Measurements from ENCODE around the gene CCDC27. TPM values are rescaled to one million over a fixed set of nuclear protein-coding genes. Genes with fewer than 3 reads are reported as not detected.

The CCDC27 gene
- total and polyA plus RNA-seq, 2 of the 13 experiments (the other 11 are each of a cell fraction or from before 2014, with no cell fraction given) = not detected

GRCh38 chr1:3773572-3774275, 21.5 kb downstream of the CCDC27 start:
- CTCF ChIA-PET (ENCODE audit: low intra/inter-chr PET ratio, low total read pairs) = no interaction called here
- in situ Hi-C loops (cut with HindIII; ENCODE audit: extremely low pct_ligation_motif_present, low pct_unique_long_range_greater_than_20kb) (no loop called here), intact Hi-C loops (cut with micrococcal nuclease; ENCODE audit: unreplicated experiment) (loop anchor here (10.0 kb wide), 1 partner anchor 131 kb away; the partner anchor contains the start of gene C1orf174)
- Histone ChIP-seq H3K27me3 (ENCODE audit: control insufficient read depth in 1 of 2, insufficient read depth in 2 of 2, low read length in 2 of 2) (no peaks in the 10 kb centered on the region), H4K20me1 (ENCODE audit: insufficient read depth, low read length) (no peaks in the 10 kb centered on the region), H3K4me1 (ENCODE audit: insufficient read depth, low read length) (peaks cover 63% of the 10 kb centered on the region), H3K9me3 (ENCODE audit: low read length) (no peaks in the 10 kb centered on the region), H3K9ac (ENCODE audit: insufficient read depth, low read depth, low read length) (peak overlapping the region; percentile 81), H3K79me2 (ENCODE audit: insufficient read depth, low read length) (peaks cover 18% of the 10 kb centered on the region), H3K4me2 (ENCODE audit: low read depth, low read length) (peak overlapping the region; percentile 93), H3K36me3 (replicated peaks in 1 of 2; ENCODE audit: control insufficient read depth in 1 of 2, insufficient read depth in 2 of 2, low read length in 2 of 2) (no peaks in the 10 kb centered on the region), H3K4me3 (replicated peaks in 1 of 3; ENCODE audit: insufficient read depth in 1 of 3, low read depth in 2 of 3, low read length in 3 of 3) (peak overlapping the region; percentile 89 to 90 (median 90)), H3K27ac (ENCODE audit: extremely low read length, insufficient read depth, low read length) (peak overlapping the region; percentile 86), H2AFZ (ENCODE audit: low read length) (no peak overlapping the region)
- no peak for FAIRE-seq
- peak; percentile 13 for DNase-seq (ENCODE audit: low spot score)
- ATAC-seq = no peak
- no TSS peak for BruUV-seq (replicated peaks)
- no CpG with 5 or more reads among the region's 16 CpGs for WGBS (ENCODE audit: low lambda C conversion rate)
- POLR2A ChIA-PET = interaction anchor here (1.1 to 1.8 kb wide), 2 partner anchors 11 to 16 kb away, joined by 5 to 10 read pairs; no protein-coding TSS in a partner anchor
- TF ChIP-seq MTERF4 (CRISPR knock-in tag; IDR thresholded peaks at IDR 0.05) (0 out of 2 replicates have a peak, but pooled peaks have one; percentile 58), THAP7 (CRISPR knock-in tag; IDR thresholded peaks at IDR 0.05) (no peak), DMTF1 (CRISPR knock-in tag; IDR thresholded peaks at IDR 0.05) (no peak), THAP11 (CRISPR knock-in tag; IDR thresholded peaks at IDR 0.05) (no peak), EEA1 (CRISPR knock-in tag; IDR thresholded peaks at IDR 0.05; ENCODE audit: borderline replicate concordance) (no peak), THAP9 (CRISPR knock-in tag; IDR thresholded peaks at IDR 0.05; ENCODE audit: borderline replicate concordance) (no peak), ZNF232 (CRISPR knock-in tag; IDR thresholded peaks at IDR 0.05; ENCODE audit: borderline replicate concordance) (no peak), BRF2 (CRISPR knock-in tag; IDR thresholded peaks at IDR 0.05) (no peak), U2AF2 (IDR thresholded peaks at IDR 0.05; ENCODE audit: low read depth, low read length) (no peak), ZNF441 (CRISPR knock-in tag; IDR thresholded peaks at IDR 0.05; ENCODE audit: borderline replicate concordance) (no peak; the same call in 1 of the 2 replicates), MEIS2 (CRISPR knock-in tag; IDR thresholded peaks at IDR 0.05) (no peak; the same call in 1 of the 2 replicates), KAT2B (IDR thresholded peaks at IDR 0.05; ENCODE audit: borderline replicate concordance, low read depth, low read length) (no peak)
